Measurements from ENCODE around the gene LIMK1. TPM values are rescaled to one million over a fixed set of nuclear protein-coding genes. Genes with fewer than 3 reads are reported as not detected.

Gene LIMK1
- total RNA-seq, 1 donor from 2014 or later: 20.3 TPM

Other genes starting within 250 kb of the LIMK1 start
- gene METTL27, start 241.3 kb upstream of the LIMK1 start, total RNA-seq: 2.2 and 2.7 TPM in 2 replicates
- not detected in 2 replicates for gene TMEM270, start 222.6 kb upstream of the LIMK1 start, total RNA-seq
- gene ELN, start 55.6 kb upstream of the LIMK1 start, total RNA-seq: 13.3 and 13.5 TPM in 2 replicates
- 205 and 208 TPM in 2 replicates for gene EIF4H, start 90.6 kb downstream of the LIMK1 start, total RNA-seq
- 0.52 and 0.67 TPM in 2 replicates for gene LAT2, start 126.2 kb downstream of the LIMK1 start, total RNA-seq
- 13.5 and 13.8 TPM in 2 replicates for gene RFC2, start 170.6 kb downstream of the LIMK1 start, total RNA-seq
- gene CLIP2, start 205.6 kb downstream of the LIMK1 start, total RNA-seq: 40.7 and 44.3 TPM in 2 replicates